ENCODE measurements around the gene DPF1.

DPF1 gene

GRCh38 chr19:38207543-38207942, 16.5 kb downstream of the DPF1 start:
- Histone ChIP-seq H3K4me3 (ENCODE audit: low read depth, low read length) (no peak overlapping the region), H3K27me3 (ENCODE audit: insufficient read depth, low read depth, severe bottlenecking) (no peaks in the 10 kb centered on the region), H3K36me3 (peaks cover 10% of the 10 kb centered on the region), H3K27ac (no peak overlapping the region), H3K9me3 (ENCODE audit: severe bottlenecking) (no peaks in the 10 kb centered on the region)
- no peak for TF ChIP-seq CTCF (IDR thresholded peaks at IDR 0.05; ENCODE audit: low read depth, low read length)
- DNase-seq: no peak

- no peak overlapping the region for H3K4me3 ChIP-seq (ENCODE audit: low read depth, low read length)
- no peak for TF ChIP-seq CTCF (IDR thresholded peaks at IDR 0.05; ENCODE audit: low read depth, low read length)
- H3K9me3 ChIP-seq (ENCODE audit: severe bottlenecking): no peaks in the 10 kb centered on the region
- peaks cover 14% of the 10 kb centered on the region for H3K36me3 ChIP-seq
- no peak overlapping the region; the same call in 1 of the 2 replicates for H3K27ac ChIP-seq
- no peaks in the 10 kb centered on the region for H3K27me3 ChIP-seq (ENCODE audit: insufficient read depth, low read depth, severe bottlenecking)
- no peak for DNase-seq
Observed at GRCh38 chr19:38206928-38207327, 17.1 kb downstream of the DPF1 start.

- Histone ChIP-seq H3K9me3 (ENCODE audit: severe bottlenecking) (no peaks in the 10 kb centered on the region), H3K36me3 (peaks cover 20% of the 10 kb centered on the region), H3K27me3 (ENCODE audit: insufficient read depth, low read depth, severe bottlenecking) (no peaks in the 10 kb centered on the region), H3K27ac (no peak overlapping the region; the same call in 1 of the 2 replicates), H3K4me3 (ENCODE audit: low read depth, low read length) (no peak overlapping the region)
- no peak for TF ChIP-seq CTCF (IDR thresholded peaks at IDR 0.05; ENCODE audit: low read depth, low read length)
- no peak for DNase-seq
Observed at GRCh38 chr19:38206006-38206745, 17.8 kb downstream of the DPF1 start.

GRCh38 chr19:38204728-38205127, 19.3 kb downstream of the DPF1 start:
- Histone ChIP-seq H3K27me3 (ENCODE audit: insufficient read depth, low read depth, severe bottlenecking) (no peaks in the 10 kb centered on the region), H3K27ac (no peak overlapping the region), H3K4me3 (ENCODE audit: low read depth, low read length) (no peak overlapping the region), H3K9me3 (ENCODE audit: severe bottlenecking) (no peaks in the 10 kb centered on the region), H3K36me3 (peaks cover 20% of the 10 kb centered on the region)
- no peak for DNase-seq
- TF ChIP-seq CTCF (IDR thresholded peaks at IDR 0.05; ENCODE audit: low read depth, low read length): no peak

GRCh38 chr19:38204096-38204495, 19.9 kb downstream of the DPF1 start:
- H3K27me3 ChIP-seq (ENCODE audit: insufficient read depth, low read depth, severe bottlenecking): no peaks in the 10 kb centered on the region
- H3K36me3 ChIP-seq: peaks cover 20% of the 10 kb centered on the region
- no peaks in the 10 kb centered on the region for H3K9me3 ChIP-seq (ENCODE audit: severe bottlenecking)
- TF ChIP-seq CTCF (IDR thresholded peaks at IDR 0.05; ENCODE audit: low read depth, low read length): no peak
- H3K4me3 ChIP-seq (ENCODE audit: low read depth, low read length): no peak overlapping the region
- H3K27ac ChIP-seq: no peak overlapping the region
- no peak for DNase-seq

DNA sequence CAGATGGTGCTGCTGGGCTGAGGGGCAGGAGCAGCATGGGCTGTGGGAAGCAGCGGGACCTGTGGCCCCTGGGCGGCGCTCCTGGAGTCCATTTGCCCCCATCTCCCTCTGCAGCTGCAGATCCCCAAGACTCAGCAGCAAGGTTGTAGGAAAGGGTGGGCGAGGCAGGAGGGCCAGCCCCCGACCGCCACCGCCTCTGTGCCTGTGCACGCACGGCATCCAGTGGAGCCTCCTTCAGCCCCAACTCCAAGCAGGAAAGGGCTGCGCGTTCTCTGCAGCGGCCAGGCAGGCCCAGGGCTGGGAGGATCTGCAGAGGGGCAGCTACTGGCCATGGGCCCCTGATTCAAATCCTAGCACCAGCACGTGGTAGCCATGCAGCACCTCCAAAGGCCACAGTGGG, 20.8 kb downstream of the DPF1 start:
- TF ChIP-seq CTCF (IDR thresholded peaks at IDR 0.05; ENCODE audit: low read depth, low read length): no peak
- Histone ChIP-seq H3K9me3 (ENCODE audit: severe bottlenecking) (no peaks in the 10 kb centered on the region), H3K27me3 (ENCODE audit: insufficient read depth, low read depth, severe bottlenecking) (no peaks in the 10 kb centered on the region), H3K27ac (no peak overlapping the region; the same call in 1 of the 2 replicates), H3K4me3 (ENCODE audit: low read depth, low read length) (no peak overlapping the region), H3K36me3 (peaks cover 23% of the 10 kb centered on the region)
- no peak for DNase-seq

Measured in WERI-Rb-1 (cell line).